ENCODE data around the gene ZNF816. TPM values are rescaled to one million over a fixed set of nuclear protein-coding genes. Genes with fewer than 3 reads are reported as not detected.

The ZNF816 gene
- total RNA-seq, 1 experiment from 2014 or later: 8.9 TPM

DNA sequence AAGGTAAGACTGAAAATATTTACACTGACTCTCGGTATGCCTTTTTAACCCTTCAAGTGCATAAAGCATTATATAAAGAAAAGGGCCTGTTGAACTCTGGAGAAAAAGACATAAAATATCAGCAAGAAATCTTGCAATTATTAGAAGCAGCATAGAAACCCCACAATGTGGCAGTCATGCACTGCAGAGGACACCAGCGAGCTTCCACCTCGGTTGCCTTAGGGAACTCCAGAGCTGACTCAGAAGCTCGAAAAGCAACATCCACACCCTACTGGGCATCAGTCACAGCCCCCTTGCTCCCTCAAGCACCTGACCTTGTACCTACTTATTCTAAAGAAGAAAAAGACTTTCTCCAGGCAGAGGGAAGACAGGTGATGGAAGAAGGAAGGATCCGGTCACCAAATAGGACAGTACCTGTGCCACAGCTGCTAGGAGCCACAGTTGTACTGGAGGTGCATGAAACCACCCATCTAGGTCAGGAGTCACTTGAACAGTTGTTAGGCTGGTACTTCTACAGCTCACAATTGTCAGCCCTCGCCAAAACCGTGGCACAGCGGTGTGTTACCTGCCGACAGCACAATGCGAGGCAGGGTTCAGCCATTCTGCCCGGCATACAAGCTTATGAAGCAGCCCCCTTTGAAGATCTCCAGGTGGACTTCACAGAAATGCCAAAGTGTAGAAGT lies 2.9 kb downstream of the ZNF816 start (continued):
- TF ChIP-seq ELF1 (IDR thresholded peaks at IDR 0.05; ENCODE audit: borderline replicate concordance, low read depth) (no peak), TCF7L2 (IDR thresholded peaks at IDR 0.05; ENCODE audit: borderline replicate concordance, extremely low read depth, insufficient read depth, insufficient read length) (no peak), EZH2phosphoT487 (IDR thresholded peaks at IDR 0.05; ENCODE audit: borderline replicate concordance) (no peak), SP1 (IDR thresholded peaks at IDR 0.05; ENCODE audit: low read depth) (no peak), ZNF274 (IDR thresholded peaks at IDR 0.05; ENCODE audit: low read depth, low read length) (no peak), EGR1 (IDR thresholded peaks at IDR 0.05; ENCODE audit: low read depth) (no peak)
- TF ChIP-seq, protein P1, sequence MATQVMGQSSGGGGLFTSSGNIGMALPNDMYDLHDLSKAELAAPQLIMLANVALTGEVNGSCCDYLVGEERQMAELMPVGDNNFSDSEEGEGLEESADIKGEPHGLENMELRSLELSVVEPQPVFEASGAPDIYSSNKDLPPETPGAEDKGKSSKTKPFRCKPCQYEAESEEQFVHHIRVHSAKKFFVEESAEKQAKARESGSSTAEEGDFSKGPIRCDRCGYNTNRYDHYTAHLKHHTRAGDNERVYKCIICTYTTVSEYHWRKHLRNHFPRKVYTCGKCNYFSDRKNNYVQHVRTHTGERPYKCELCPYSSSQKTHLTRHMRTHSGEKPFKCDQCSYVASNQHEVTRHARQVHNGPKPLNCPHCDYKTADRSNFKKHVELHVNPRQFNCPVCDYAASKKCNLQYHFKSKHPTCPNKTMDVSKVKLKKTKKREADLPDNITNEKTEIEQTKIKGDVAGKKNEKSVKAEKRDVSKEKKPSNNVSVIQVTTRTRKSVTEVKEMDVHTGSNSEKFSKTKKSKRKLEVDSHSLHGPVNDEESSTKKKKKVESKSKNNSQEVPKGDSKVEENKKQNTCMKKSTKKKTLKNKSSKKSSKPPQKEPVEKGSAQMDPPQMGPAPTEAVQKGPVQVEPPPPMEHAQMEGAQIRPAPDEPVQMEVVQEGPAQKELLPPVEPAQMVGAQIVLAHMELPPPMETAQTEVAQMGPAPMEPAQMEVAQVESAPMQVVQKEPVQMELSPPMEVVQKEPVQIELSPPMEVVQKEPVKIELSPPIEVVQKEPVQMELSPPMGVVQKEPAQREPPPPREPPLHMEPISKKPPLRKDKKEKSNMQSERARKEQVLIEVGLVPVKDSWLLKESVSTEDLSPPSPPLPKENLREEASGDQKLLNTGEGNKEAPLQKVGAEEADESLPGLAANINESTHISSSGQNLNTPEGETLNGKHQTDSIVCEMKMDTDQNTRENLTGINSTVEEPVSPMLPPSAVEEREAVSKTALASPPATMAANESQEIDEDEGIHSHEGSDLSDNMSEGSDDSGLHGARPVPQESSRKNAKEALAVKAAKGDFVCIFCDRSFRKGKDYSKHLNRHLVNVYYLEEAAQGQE (IDR thresholded peaks at IDR 0.05; ENCODE audit: low read depth): no peak

DNA sequence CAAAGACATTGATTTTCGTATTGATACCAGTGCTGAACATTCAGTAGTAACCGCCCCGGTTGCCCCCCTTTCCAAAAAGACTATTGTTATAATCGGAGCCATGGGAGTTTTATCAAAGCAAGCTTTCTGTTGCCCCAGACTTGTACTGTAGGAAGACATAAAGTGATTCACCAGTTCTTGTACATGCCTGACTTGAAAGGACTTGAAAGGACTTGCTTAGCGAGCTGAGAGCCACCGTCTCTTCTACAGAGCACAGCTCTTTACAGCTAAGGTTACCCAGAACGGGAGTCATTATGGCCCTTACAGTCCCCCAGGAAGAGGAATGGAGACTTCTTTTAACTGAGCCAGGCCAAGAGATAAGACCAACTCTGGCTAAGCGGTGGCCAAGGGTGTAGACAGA lies 5.1 kb downstream of the ZNF816 start:
- H2AFZ ChIP-seq (ENCODE audit: low read depth, low read length, poor library complexity, severe bottlenecking): no peak overlapping the region
- ATAC-seq (no peak), DNase-seq (ENCODE audit: low read depth, low spot score) (no peak)
- ChIA-PET POLR2A (no interaction called here), CTCF (no interaction called here), RAD21 (ENCODE audit: low non-redundant PET in 1 of 2, low total read pairs in 2 of 2, uncharacterized antibody in 2 of 2, unreplicated experiment in 2 of 2) (no interaction called here)
- BruUV-seq (replicated peaks): no TSS peak
- H3K27me3 ChIP-seq (ENCODE audit: insufficient read depth, low read length): no peaks in the 10 kb centered on the region
- no peak overlapping the region for H3K27ac ChIP-seq (ENCODE audit: low read depth, low read length)
- no peak overlapping the region for H3K9ac ChIP-seq (ENCODE audit: low read length)
- intact Hi-C loops (cut with micrococcal nuclease): no loop called here
- no peak overlapping the region for H3K4me2 ChIP-seq (ENCODE audit: low read length)
- H3K9me3 ChIP-seq (ENCODE audit: control insufficient read depth in 1 of 2, insufficient read depth in 1 of 2, low read depth in 1 of 2, low read length in 2 of 2): peaks cover 28 to 38% of the 10 kb centered on the region in 2 experiments; a peak in 2 of 4 replicates
- H3K36me3 ChIP-seq (ENCODE audit: control insufficient read depth in 1 of 2, insufficient read depth in 2 of 2, low read length in 2 of 2): peaks cover 0 to 26% of the 10 kb centered on the region in 2 experiments; a peak in 2 of 4 replicates
- peaks cover 0 to 7% of the 10 kb centered on the region in 2 experiments; a peak in 1 of 4 replicates for H3K4me1 ChIP-seq (ENCODE audit: control insufficient read depth in 1 of 2, insufficient read depth in 2 of 2, low read length in 2 of 2)
- H3K4me3 ChIP-seq (replicated peaks in 1 of 2; ENCODE audit: low read depth in 1 of 2, low read length in 2 of 2): no peak overlapping the region
- no peaks in the 10 kb centered on the region for H3K9me2 ChIP-seq (ENCODE audit: insufficient read depth)
- H4K20me1 ChIP-seq (ENCODE audit: insufficient read depth): no peaks in the 10 kb centered on the region
- peaks cover 20% of the 10 kb centered on the region; the same call in 1 of the 2 replicates for H3K79me2 ChIP-seq (ENCODE audit: insufficient read depth, low read length)
- no peak for TF ChIP-seq EZH2 (IDR thresholded peaks at IDR 0.05)
- no peak for TF ChIP-seq TCF7L2 (IDR thresholded peaks at IDR 0.05; ENCODE audit: borderline replicate concordance, extremely low read depth, insufficient read depth, insufficient read length)
- TF ChIP-seq, protein P2, sequence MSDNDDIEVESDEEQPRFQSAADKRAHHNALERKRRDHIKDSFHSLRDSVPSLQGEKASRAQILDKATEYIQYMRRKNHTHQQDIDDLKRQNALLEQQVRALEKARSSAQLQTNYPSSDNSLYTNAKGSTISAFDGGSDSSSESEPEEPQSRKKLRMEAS (IDR thresholded peaks at IDR 0.05): no peak
- no peak for TF ChIP-seq SRF (IDR thresholded peaks at IDR 0.05; ENCODE audit: low read depth)
- no peak for TF ChIP-seq CBX3 (IDR thresholded peaks at IDR 0.05; ENCODE audit: low read depth)
- TF ChIP-seq, protein P1 (IDR thresholded peaks at IDR 0.05; ENCODE audit: low read depth): no peak
- no peak for TF ChIP-seq CEBPB (IDR thresholded peaks at IDR 0.05; ENCODE audit: low read depth)
- TF ChIP-seq, protein P3, sequence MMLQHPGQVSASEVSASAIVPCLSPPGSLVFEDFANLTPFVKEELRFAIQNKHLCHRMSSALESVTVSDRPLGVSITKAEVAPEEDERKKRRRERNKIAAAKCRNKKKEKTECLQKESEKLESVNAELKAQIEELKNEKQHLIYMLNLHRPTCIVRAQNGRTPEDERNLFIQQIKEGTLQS (IDR thresholded peaks at IDR 0.05): no peak
- no peak for TF ChIP-seq YY1 (IDR thresholded peaks at IDR 0.05; ENCODE audit: extremely low read depth, insufficient replicate concordance, low read depth, low read length)
- TF ChIP-seq SP1 (IDR thresholded peaks at IDR 0.05; ENCODE audit: low read depth): no peak
- TF ChIP-seq JUND (IDR thresholded peaks at IDR 0.05): no peak
- no peak for TF ChIP-seq FOSL1 (IDR thresholded peaks at IDR 0.05; ENCODE audit: low read depth)
- no peak for TF ChIP-seq EGR1 (IDR thresholded peaks at IDR 0.05; ENCODE audit: low read depth)
- no peak for TF ChIP-seq EZH2phosphoT487 (IDR thresholded peaks at IDR 0.05; ENCODE audit: borderline replicate concordance)
- no peak for TF ChIP-seq SIN3A (IDR thresholded peaks at IDR 0.05; ENCODE audit: low read depth)
- no peak for TF ChIP-seq ZNF274 (IDR thresholded peaks at IDR 0.05; ENCODE audit: low read depth, low read length)
- no peak for TF ChIP-seq ZFX (IDR thresholded peaks at IDR 0.05)

Data from HCT116 (cell line).